CD14-positive monocyte (primary cell): ENCODE measurements around the gene CELF1. TPM values are rescaled to one million over a fixed set of nuclear protein-coding genes. Genes with fewer than 3 reads are reported as not detected.

Experiments used
- DNase-seq, 3 donors: peaks; one replicate each; pipeline ENCODE4 v3.0.0-alpha.2; 2011 to 2022
- H2AFZ ChIP-seq: 2 replicates; pipeline ENCODE4 v1.6.0; 2012; ENCODE audit warnings: mild to moderate bottlenecking, low read depth, low read length, inconsistent platforms; ENCODE audit not compliant: insufficient read depth, poor library complexity, severe bottlenecking
- H3K27ac ChIP-seq, 2 donors: 1 replicate in 1 of 2; 2 replicates in 1 of 2; pipeline ENCODE4 v1.5.1; 2012 to 2013; ENCODE audit warnings: low read length in 2 of 2, control low read depth in 1 of 2, inconsistent platforms in 1 of 2, low read depth in 1 of 2, mild to moderate bottlenecking in 1 of 2
- H3K27me3 ChIP-seq, 2 donors: one replicate each; pipeline versions ENCODE4 v1.6.0 to v1.6.1; 2011 to 2013; ENCODE audit warnings: low read length in 2 of 2; ENCODE audit not compliant: control insufficient read depth in 2 of 2, insufficient read depth in 2 of 2
- H3K36me3 ChIP-seq, 2 donors: replicated peaks in 1 of 2; 1 replicate in 1 of 2; 2 replicates in 1 of 2; pipeline versions ENCODE4 v1.5.1 to v1.6.1; 2012 to 2013; ENCODE audit warnings: low read length in 2 of 2, control low read depth in 1 of 2, inconsistent platforms in 1 of 2, mild to moderate bottlenecking in 1 of 2; ENCODE audit not compliant: insufficient read depth in 2 of 2, control insufficient read depth in 1 of 2
- H3K4me1 ChIP-seq, 2 donors: 1 replicate in 1 of 2; 2 replicates in 1 of 2; pipeline versions ENCODE4 v1.5.1 to v1.6.1; 2012 to 2013; ENCODE audit warnings: low read length in 2 of 2, control low read depth in 1 of 2, inconsistent platforms in 1 of 2, mild to moderate bottlenecking in 1 of 2, moderate library complexity in 1 of 2; ENCODE audit not compliant: insufficient read depth in 2 of 2, control insufficient read depth in 1 of 2
- H3K4me2 ChIP-seq: replicated peaks from 2 replicates; pipeline ENCODE3; 2012; ENCODE audit warnings: low read length, moderate library complexity, mild to moderate bottlenecking; ENCODE audit not compliant: poor library complexity, severe bottlenecking; ENCODE audit errors: extremely low read depth
- H3K4me3 ChIP-seq, 3 experiments: fragments of 200-600 bp in 1 of 3; sonication (generic) in 1 of 3; replicated peaks in 1 of 3; 1 replicate in 2 of 3; 2 replicates in 1 of 3; pipeline ENCODE4 v1.5.1; 2011 to 2013; ENCODE audit warnings: low read length in 3 of 3, mild to moderate bottlenecking in 3 of 3, control low read depth in 2 of 3, low read depth in 2 of 3, inconsistent platforms in 1 of 3, moderate library complexity in 1 of 3
- H3K79me2 ChIP-seq: 2 replicates; pipeline ENCODE4 v1.6.0; 2012; ENCODE audit warnings: mild to moderate bottlenecking, control low read depth, inconsistent platforms, low read length, moderate library complexity; ENCODE audit not compliant: insufficient read depth
- H3K9ac ChIP-seq: 2 replicates; pipeline ENCODE4 v1.6.0; 2017; ENCODE audit warnings: low read length, mild to moderate bottlenecking; ENCODE audit not compliant: insufficient read depth, poor library complexity, severe bottlenecking
- H3K9me3 ChIP-seq, 2 donors: replicated peaks in 1 of 2; 1 replicate in 1 of 2; 2 replicates in 1 of 2; pipeline versions ENCODE4 v1.5.1 to v1.6.1; 2012 to 2013; ENCODE audit warnings: low read length in 2 of 2, control low read depth in 1 of 2; ENCODE audit not compliant: control insufficient read depth in 1 of 2, insufficient read depth in 1 of 2
- H4K20me1 ChIP-seq: 2 replicates; pipeline ENCODE4 v1.6.0; 2012; ENCODE audit warnings: mild to moderate bottlenecking, low read length, control low read depth, moderate library complexity; ENCODE audit not compliant: insufficient read depth
- H3K27ac Mint-ChIP-seq, 7 donors: one replicate each; pipeline ENCODE4 v1.8.0; 2020; ENCODE audit warnings: mild to moderate bottlenecking in 7 of 7, mixed read lengths in 7 of 7, moderate library complexity in 6 of 7, inconsistent platforms in 2 of 7
- H3K27me3 Mint-ChIP-seq, 3 donors: one replicate each; pipeline ENCODE4 v1.8.0; 2021 to 2022; ENCODE audit warnings: low read depth in 3 of 3, mild to moderate bottlenecking in 3 of 3, mixed read lengths in 3 of 3, moderate library complexity in 3 of 3, inconsistent platforms in 1 of 3
- H3K36me3 Mint-ChIP-seq, 2 donors: one replicate each; pipeline ENCODE4 v1.8.0; 2020; ENCODE audit warnings: mixed read lengths in 2 of 2, inconsistent platforms in 1 of 2, mild to moderate bottlenecking in 1 of 2
- H3K4me1 Mint-ChIP-seq: one replicate; pipeline ENCODE4 v1.8.0; 2020; ENCODE audit warnings: mild to moderate bottlenecking, mixed read lengths
- H3K4me3 Mint-ChIP-seq, 2 donors: one replicate each; pipeline ENCODE4 v1.8.0; 2020; ENCODE audit warnings: mild to moderate bottlenecking in 2 of 2, mixed read lengths in 2 of 2, moderate library complexity in 1 of 2
- H3K9me3 Mint-ChIP-seq, 7 donors: one replicate each; pipeline ENCODE4 v1.8.0; 2020 to 2022; ENCODE audit warnings: mixed read lengths in 7 of 7, mild to moderate bottlenecking in 6 of 7, moderate library complexity in 6 of 7, inconsistent platforms in 2 of 7
- WGBS: methylation state at CpG from one replicate; pipeline ENCODE4 v1.1.5; 2013; ENCODE audit warnings: missing lambda C conversion rate; ENCODE audit not compliant: insufficient coverage; 5-methylcytosine and 5-hydroxymethylcytosine counted together
- intact Hi-C, 2 donors: fragments of 100-400 bp; cut with micrococcal nuclease; formaldehyde crosslinking; loops; one replicate each; pipeline versions ENCODE4 v1.15.0 to v1.15.1; 2023
- polyA minus RNA-seq: library from RNA; depleted of rRNA, polyadenylated mRNA; stranded (reverse); fragments of >200 nt; gene quantifications from 2 replicates; pipeline ENCODE4 v1.2.3, GENCODE V29; 2012
- polyA plus RNA-seq, 3 donors: library from polyadenylated mRNA; depleted of rRNA in 1 of 3; unstranded in 2 of 3; stranded (reverse) in 1 of 3; fragments of 300-500 nt in 2 of 3; fragments of >200 nt in 1 of 3; fragmentation: Illumina TruSeq in 2 of 3; gene quantifications; 1 replicate in 2 of 3; 2 replicates in 1 of 3; pipeline ENCODE4 v1.2.3, GENCODE V29; 2012 to 2021
- total RNA-seq, 12 experiments: library from RNA in 1 of 12; stranded (reverse) in 1 of 12; fragments of 120-200 nt in 1 of 12; gene quantifications; one replicate each; pipeline ENCODE4 v1.2.4 and lab custom pipeline; 2013 to 2026; ENCODE audit warnings: mixed read lengths in 6 of 12, inconsistent platforms in 1 of 12
- TF ChIP-seq, protein P1 (sequence below): fragments of 200-600 bp; IDR thresholded peaks from one replicate; pipeline ENCODE4 v1.8.0; 2022; ENCODE audit warnings: antibody characterized with exemption, mild to moderate bottlenecking

Gene CELF1
- 63.5 TPM for total RNA-seq (2013)
- polyA plus RNA-seq (100 to 1,000 TPM in 1 of 3 donors, 10 to 100 TPM in 2; 27.2 to 117 (median 39.9) TPM), polyA minus RNA-seq (66.1 and 67.4 TPM in 2 replicates), total RNA-seq (lab: John Stamatoyannopoulos, UW) (193 to 519 (median 224) reads per million in 11 experiments)

DNA sequence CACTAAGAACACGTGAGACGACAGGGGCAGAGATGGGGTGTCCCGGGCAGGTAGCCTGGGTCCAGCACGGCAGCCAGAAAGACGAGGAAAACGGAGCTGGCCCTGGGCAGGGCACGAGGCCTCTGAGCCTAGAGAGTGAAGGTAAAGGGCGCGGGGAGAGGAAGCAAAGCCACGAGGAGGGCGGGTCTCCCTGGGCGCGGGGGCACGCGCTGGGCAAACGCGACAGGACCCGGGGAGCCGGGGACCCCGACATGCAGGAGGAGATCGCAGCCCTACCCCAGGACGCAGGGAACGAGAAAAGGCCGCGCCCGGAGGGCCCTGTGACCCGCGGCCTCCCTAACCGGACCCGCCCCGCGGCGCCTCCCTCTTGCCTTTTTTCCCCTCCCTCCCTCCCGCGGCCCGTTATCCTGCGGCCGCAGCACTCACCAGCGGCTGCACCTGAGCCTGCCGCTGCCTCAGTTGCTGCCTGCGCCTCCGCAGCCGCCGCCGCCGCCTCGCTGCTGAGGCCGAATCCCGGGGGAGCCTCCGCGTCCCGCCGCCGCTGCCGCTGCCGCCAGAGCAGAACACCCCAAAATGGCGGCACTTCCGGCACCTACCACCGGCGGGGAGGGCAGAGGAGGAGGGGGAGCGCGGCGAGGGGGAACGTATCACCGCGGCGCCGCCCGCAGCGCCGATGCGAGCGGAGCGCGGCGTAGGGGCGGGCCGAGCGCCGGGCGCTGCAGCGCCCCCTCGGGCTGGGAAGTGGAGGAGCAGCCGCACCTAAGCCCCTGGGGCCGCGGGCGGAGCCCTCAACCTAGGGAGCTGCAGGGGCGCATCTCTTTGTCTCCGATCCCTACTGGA, at the start of gene CELF1:
Gene CELF1 (minus strand): TSS at position 567 of the 840 bp plus-strand sequence. CDS start 53,609 bp downstream, outside the sequence.
- Mint-ChIP-seq H3K36me3 (peaks cover 7 to 11% of the 10 kb centered on the region in 2 donors), H3K4me3 (peak within 1 kb of the TSS; percentile 96 to 98), H3K9me3 (peaks cover 0 to 2% (median 0%) of the 10 kb centered on the region in 7 donors), H3K4me1 (peaks cover 42% of the 10 kb centered on the region), H3K27ac (peak within 1 kb of the TSS; percentile 98 to 99 (median 99)), H3K27me3 (no peaks in the 10 kb centered on the region)
- H3K36me3 ChIP-seq = no peaks in the 10 kb centered on the region
- peak within 1 kb of the TSS; percentile 85 for H2AFZ ChIP-seq
- peak within 1 kb of the TSS; percentile 81 to 96 (median 92) for H3K4me3 ChIP-seq
- H3K9me3 ChIP-seq = no peaks in the 10 kb centered on the region
- TF ChIP-seq, protein P1, sequence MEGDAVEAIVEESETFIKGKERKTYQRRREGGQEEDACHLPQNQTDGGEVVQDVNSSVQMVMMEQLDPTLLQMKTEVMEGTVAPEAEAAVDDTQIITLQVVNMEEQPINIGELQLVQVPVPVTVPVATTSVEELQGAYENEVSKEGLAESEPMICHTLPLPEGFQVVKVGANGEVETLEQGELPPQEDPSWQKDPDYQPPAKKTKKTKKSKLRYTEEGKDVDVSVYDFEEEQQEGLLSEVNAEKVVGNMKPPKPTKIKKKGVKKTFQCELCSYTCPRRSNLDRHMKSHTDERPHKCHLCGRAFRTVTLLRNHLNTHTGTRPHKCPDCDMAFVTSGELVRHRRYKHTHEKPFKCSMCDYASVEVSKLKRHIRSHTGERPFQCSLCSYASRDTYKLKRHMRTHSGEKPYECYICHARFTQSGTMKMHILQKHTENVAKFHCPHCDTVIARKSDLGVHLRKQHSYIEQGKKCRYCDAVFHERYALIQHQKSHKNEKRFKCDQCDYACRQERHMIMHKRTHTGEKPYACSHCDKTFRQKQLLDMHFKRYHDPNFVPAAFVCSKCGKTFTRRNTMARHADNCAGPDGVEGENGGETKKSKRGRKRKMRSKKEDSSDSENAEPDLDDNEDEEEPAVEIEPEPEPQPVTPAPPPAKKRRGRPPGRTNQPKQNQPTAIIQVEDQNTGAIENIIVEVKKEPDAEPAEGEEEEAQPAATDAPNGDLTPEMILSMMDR = peak; percentile 97
- peaks cover 18% of the 10 kb centered on the region for H4K20me1 ChIP-seq
- H3K9ac ChIP-seq = peak within 1 kb of the TSS; percentile 94
- peaks cover 46 to 56% of the 10 kb centered on the region in 2 donors for H3K4me1 ChIP-seq
- peak; percentile 87 to 92 (median 89) for DNase-seq
- peak within 1 kb of the TSS; percentile 95 for H3K4me2 ChIP-seq
- peaks cover 57% of the 10 kb centered on the region for H3K79me2 ChIP-seq
- under 1% methylated on average over 68 of the region's 89 CpGs for WGBS
- no peaks in the 10 kb centered on the region for H3K27me3 ChIP-seq
- intact Hi-C loops = loop anchor here (2.0 to 5.0 kb wide), 4 partner anchors 35 to 55 kb away; no protein-coding TSS in a partner anchor
- peak within 1 kb of the TSS; percentile 94 to 98 for H3K27ac ChIP-seq

DNA sequence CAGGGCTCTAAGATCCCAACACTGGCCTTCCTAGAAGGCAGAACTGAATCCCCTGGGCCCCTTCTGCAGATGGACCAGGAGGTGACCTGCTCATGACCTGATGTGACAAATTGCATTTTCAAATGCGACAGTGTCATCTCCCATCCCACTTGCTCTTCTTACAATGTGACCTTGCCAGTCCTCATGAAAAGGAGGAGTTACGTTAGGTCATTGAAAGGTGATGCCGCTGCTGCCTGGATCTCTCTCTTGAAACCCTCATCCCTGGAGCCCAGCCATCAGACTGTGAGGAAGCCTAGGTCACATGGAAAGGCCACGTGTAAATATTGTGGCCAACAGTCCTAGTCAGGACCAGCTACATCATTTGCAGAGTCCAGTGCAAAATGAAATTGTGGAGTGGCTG, 47.0 kb upstream of the CELF1 start:
- Histone ChIP-seq H3K9ac (no peak overlapping the region), H3K79me2 (no peaks in the 10 kb centered on the region), H3K9me3 (no peaks in the 10 kb centered on the region), H3K36me3 (no peaks in the 10 kb centered on the region), H2AFZ (no peak overlapping the region), H3K4me2 (no peak overlapping the region), H3K27ac (no peak overlapping the region), H3K4me1 (no peaks in the 10 kb centered on the region), H4K20me1 (no peaks in the 10 kb centered on the region), H3K27me3 (peaks cover 0 to 3% of the 10 kb centered on the region in 2 donors), H3K4me3 (no peak overlapping the region)
- Mint-ChIP-seq H3K27ac (peak overlapping the region in 1 of 7 donors; percentile 13), H3K4me1 (no peaks in the 10 kb centered on the region), H3K4me3 (no peak overlapping the region), H3K9me3 (peaks cover 0 to 1% (median 0%) of the 10 kb centered on the region in 7 donors), H3K36me3 (no peaks in the 10 kb centered on the region), H3K27me3 (peaks cover 2 to 9% (median 6%) of the 10 kb centered on the region in 3 donors)
- 90% methylated on average over 3 of the region's 4 CpGs for WGBS
- TF ChIP-seq, protein P1 = no peak
- DNase-seq = no peak
- intact Hi-C loops = no loop called here
